Stimulated activated CD4-positive, alpha-beta T cell treated with anti-CD3 and anti-CD28 coated beads, Interleukin-15, amount 100 ng/mL, for 1 hour (primary cell): ENCODE measurements around the gene CMSS1.

Source experiments
- DNase-seq, 2 donors: peaks; one replicate each; pipeline ENCODE4 v3.0.0-alpha.2; 2020; ENCODE audit warnings: low read depth in 1 of 2, low spot score in 1 of 2

CMSS1 gene

GRCh38 chr3:99929745-99930139, 112.1 kb downstream of the CMSS1 start:
- no peak for DNase-seq

- DNase-seq, result no peak
Measured at GRCh38 chr3:99931059-99931458, 113.4 kb downstream of the CMSS1 start.

- no peak for DNase-seq
Measured at GRCh38 chr3:99933971-99934750, 116.5 kb downstream of the CMSS1 start.

DNA sequence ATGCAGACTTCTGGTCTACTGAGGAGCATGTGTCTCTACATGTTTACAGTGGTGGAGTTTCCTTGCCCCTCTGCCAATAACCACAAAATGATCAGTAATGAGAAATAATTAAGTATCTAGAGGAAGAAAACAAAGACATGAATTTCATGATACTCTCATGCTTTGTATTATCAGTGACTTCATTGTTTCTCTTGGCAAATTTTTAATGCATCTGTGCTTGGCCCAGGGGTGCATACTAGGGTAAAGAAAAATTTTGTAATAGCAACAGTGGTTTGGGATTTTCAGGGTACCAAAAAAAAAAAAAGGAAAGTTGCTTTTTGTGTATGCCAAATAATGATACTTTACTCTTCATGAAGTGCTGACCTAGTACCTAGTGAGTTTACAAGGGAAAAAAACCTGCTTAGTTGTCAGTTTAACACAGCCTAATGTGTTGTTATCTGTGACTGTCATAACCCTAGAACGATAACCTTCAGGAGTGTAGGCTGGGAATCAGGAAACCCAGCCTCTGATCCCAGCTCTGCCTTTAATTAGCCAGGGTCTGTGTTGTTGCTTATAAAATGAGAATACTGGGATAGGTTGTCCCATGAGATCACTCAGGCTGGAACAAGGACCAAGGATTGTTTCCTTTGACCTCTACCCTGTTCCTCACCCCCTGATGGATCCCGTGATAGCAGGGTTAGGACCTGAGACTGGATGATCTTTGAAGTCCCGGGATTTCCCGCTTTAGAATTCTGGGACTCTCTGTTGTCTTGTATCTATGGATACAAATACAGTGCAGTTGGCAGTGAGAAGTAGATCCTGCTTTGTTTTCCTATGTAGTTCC, 117.5 kb downstream of the CMSS1 start:
- no peak for DNase-seq

DNA sequence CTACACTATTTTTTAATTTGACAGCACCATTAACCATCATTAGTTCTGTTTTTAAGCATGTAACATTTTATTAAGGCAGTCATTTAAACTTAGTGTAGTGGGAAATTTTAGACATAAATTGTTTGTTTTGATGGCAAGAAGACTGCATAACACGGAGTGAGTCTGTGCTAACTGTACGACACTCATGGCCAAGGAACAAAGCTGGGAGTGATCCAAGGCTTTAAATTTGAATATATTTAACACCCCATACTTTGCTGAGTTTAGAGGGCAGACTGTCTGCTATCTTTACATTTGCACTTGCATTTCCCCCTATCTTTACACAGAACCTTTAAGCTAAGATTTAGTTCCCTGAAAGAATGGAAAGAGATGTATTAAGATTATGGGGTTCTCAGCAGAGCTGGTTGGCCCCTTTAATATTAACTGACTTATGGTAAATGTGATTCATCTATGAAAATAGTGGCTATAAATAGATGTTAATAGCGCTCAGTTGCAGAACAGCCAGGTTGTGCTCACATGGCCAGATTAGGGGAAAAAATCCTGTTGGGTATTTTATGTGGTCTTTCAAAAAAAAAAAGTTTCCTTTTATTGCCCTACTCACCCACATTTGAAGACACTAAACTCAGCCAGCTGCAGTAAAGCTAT, 120.7 kb downstream of the CMSS1 start:
- DNase-seq, result no peak

DNA sequence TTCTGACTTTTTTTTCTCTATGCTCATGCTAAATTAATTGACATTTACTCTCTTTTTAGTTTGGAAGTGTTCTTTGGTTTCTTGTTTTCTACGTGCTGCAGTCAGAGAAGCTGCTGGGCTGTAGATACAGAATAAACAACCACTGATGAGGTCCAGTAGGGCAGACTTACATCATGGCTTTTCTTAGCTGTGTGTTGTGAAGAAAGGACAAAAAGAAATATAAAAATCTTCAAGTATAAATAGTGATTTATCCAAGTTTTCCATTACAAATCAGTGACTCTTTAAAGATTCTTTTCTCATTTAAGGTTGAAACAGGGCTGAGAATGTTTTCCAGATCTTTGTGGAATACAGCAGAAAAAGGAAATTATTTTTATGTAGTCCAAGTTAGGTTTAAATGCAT, 122.2 kb downstream of the CMSS1 start:
- no peak for DNase-seq

- no peak for DNase-seq
Measured at GRCh38 chr3:99940350-99940749, 122.7 kb downstream of the CMSS1 start.

DNA sequence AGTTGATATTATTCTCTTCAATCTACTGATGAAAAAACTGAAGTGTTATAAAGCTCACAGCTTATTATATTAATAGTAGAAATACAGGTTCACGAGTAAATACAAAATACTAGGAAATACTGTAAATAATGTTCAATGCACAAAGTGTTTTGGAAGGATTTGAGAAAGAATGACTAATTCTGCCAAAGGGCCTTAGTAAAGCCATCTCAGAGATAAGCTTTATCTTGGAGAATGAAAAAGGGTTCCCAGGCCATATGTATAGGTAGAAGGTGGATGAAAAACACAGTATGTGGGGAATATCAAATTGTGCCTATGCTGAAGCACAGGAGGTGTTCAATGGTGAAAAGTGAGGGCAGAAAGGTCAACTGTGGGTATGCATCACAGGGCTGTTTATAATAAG, 123.5 kb downstream of the CMSS1 start:
- DNase-seq, result no peak

GRCh38 chr3:99943931-99944761, 126.5 kb downstream of the CMSS1 start:
- DNase-seq, result no peak

- no peak for DNase-seq
Measured at GRCh38 chr3:99945328-99945995, 127.8 kb downstream of the CMSS1 start.

- DNase-seq, result no peak
Measured at GRCh38 chr3:99947356-99947755, 129.7 kb downstream of the CMSS1 start.

GRCh38 chr3:99948467-99949089, 130.9 kb downstream of the CMSS1 start:
- DNase-seq, result no peak

DNA sequence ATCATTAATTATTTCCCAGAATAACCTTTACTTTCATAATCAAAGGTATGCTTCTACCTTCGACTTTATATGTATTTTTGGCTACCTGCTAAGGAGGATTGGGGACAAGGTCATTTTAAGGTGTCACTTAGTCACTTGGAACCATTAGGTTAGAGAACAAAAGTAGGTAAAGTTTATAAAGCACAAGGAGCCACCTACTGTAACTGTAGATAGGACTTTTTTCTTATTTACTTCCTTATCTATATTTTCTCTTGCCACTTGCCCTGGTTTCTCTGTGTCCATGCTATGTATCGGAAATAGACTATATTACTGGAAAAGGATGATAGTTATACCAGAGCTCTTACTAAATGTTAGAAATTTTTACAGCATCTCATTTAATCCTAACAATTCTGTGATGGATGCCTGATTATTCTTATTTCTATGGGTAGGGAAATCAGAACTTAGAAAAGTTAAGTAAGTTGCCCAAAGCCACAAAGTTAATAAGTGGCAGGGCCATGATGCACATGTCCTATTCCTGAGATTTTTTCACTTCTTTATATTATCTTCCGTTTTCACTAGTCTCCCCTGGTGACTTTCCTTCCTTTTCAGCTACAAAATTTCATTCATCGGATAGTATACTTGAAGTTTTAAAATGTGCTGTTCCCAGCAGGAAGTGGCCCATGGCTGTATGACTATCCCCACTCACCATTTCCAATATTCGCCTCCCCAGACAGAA, 132.5 kb downstream of the CMSS1 start:
- no peak for DNase-seq

DNA sequence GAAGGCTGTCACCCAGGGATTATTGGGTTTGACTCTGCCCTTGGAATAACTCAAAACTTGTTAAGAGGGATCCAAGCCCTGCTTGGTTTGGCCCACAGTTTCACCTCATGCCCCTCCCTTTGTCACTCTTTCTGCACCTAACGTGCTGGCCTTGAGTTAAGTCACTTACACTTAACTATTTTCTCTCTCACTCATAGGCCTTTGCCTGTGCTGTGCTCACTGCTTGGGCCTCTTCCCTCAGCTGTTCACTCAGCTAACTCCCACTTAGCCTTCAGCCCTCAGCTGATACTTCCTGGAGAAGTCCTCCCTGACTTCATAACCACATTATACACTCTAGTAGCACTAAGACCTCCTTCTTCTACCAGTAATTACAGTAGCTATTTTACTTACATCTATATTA, 133.3 kb downstream of the CMSS1 start:
- DNase-seq, result no peak

- DNase-seq, result no peak
Measured at GRCh38 chr3:99951701-99952100, 134.0 kb downstream of the CMSS1 start.

GRCh38 chr3:99952306-99952705, 134.6 kb downstream of the CMSS1 start:
- DNase-seq, result no peak

GRCh38 chr3:99953596-99953995, 135.9 kb downstream of the CMSS1 start:
- no peak for DNase-seq

DNA sequence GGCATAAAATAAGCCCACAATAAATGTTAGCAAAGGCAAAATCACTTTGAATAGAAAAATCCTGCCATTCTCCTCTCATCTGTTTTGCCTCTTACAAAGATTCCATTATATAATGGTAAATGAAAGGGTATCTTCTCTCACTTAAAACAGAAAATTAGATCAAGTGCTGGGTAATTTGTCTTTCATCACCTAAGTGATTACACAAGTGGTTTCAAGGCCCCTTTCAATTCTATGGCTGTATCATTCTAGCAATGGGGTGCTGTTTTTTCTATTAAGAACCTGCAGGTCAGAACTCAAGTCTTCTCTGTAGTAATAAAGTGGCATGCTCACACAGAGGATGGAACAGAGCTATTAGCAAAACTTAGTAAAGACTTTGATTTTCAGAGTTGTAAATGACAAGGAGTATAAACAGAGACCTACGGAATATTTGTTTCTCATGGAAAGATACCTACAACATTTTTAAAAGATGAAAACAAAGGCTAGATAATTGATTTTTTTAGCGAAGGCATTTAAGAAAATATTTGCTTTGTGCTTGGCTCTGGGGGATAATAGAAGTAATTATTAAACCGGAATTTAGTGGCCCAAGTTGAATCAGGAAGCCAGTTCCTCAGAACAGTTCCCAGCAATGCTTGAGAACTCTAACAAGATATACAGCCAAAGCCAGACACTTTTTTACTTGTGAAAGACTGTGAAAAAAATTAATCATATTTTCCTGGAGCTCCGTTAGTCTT, 137.4 kb downstream of the CMSS1 start:
- no peak for DNase-seq
